ENCODE data around the gene CA10. TPM values are rescaled to one million over a fixed set of nuclear protein-coding genes. Genes with fewer than 3 reads are reported as not detected.

CA10 gene
- total RNA-seq, 1 experiment from 2014 or later = 0.46 TPM

GRCh38 chr17:52181782-52182181 is 23.3 kb upstream of the CA10 start:
- H3K36me3 Mint-ChIP-seq (ENCODE audit: insufficient read depth in 1 of 3, low read depth in 3 of 3) = peaks cover 0 to 14% (median 0%) of the 10 kb centered on the region in 3 experiments; a peak in 2 of 7 replicates
- no peak overlapping the region for H2BK15ac ChIP-seq (ENCODE audit: low read depth, low read length)
- no peak overlapping the region for H4K8ac ChIP-seq (replicated peaks; ENCODE audit: insufficient read length, low read depth, low read length)
- no peak overlapping the region for H3K27ac Mint-ChIP-seq
- WGBS (ENCODE audit: extremely low coverage, insufficient read length, low lambda C conversion rate) = no CpG with 5 or more reads among the region's 3 CpGs
- H3T11ph ChIP-seq (ENCODE audit: low read length) = no peak overlapping the region
- H3K18ac ChIP-seq (ENCODE audit: insufficient read length, low read depth, low read length) = no peak overlapping the region
- H4K20me1 ChIP-seq (ENCODE audit: control insufficient read depth, insufficient read depth, insufficient read length) = no peaks in the 10 kb centered on the region
- H2BK120ac ChIP-seq (ENCODE audit: low read depth, low read length, poor library complexity, severe bottlenecking) = no peak overlapping the region
- H3K27me3 Mint-ChIP-seq (ENCODE audit: low read depth) = no peaks in the 10 kb centered on the region
- H3K4me3 Mint-ChIP-seq = no peak overlapping the region
- no peak overlapping the region for H2BK12ac ChIP-seq (ENCODE audit: insufficient read length, low read depth, low read length)
- H3K4me1 Mint-ChIP-seq = peaks cover 12 to 23% of the 10 kb centered on the region in 2 experiments
- no peak overlapping the region for H2AK5ac ChIP-seq (ENCODE audit: insufficient read length, low read length)
- H3K4me2 ChIP-seq (ENCODE audit: insufficient read depth, insufficient read length, low read length) = no peak overlapping the region
- H3K56ac ChIP-seq (ENCODE audit: insufficient read length, low read depth, low read length) = no peak overlapping the region
- H3K9ac ChIP-seq (ENCODE audit: extremely low read depth, insufficient read length, low read length) = no peak overlapping the region
- H2BK20ac ChIP-seq (ENCODE audit: low read depth, low read length, poor library complexity, severe bottlenecking) = no peak overlapping the region
- H3K4ac ChIP-seq (ENCODE audit: low read depth, low read length) = no peak overlapping the region
- H3K27me3 ChIP-seq (ENCODE audit: insufficient read depth, low read length) = no peaks in the 10 kb centered on the region
- no peak overlapping the region for H4K5ac ChIP-seq (ENCODE audit: insufficient read length, low read depth, low read length)
- H3K4me1 ChIP-seq (ENCODE audit: insufficient read depth, low read length) = peaks cover 3% of the 10 kb centered on the region; the same call in 1 of the 2 replicates
- no peak overlapping the region for H2BK5ac ChIP-seq (ENCODE audit: insufficient read length, low read length)
- H3K9me3 ChIP-seq (ENCODE audit: control insufficient read depth, low read depth, low read length) = no peaks in the 10 kb centered on the region
- H2AFZ ChIP-seq (ENCODE audit: low read length) = no peak overlapping the region
- no peak overlapping the region for H3K14ac ChIP-seq (ENCODE audit: insufficient read depth, low read length)
- H4K91ac ChIP-seq (ENCODE audit: insufficient read length, low read depth, low read length) = no peak overlapping the region
- TF ChIP-seq CTCF (conservative IDR thresholded peaks at IDR 0.05) = no peak
- no peaks in the 10 kb centered on the region for H3K23me2 ChIP-seq (ENCODE audit: insufficient read length, low read depth, low read length, poor library complexity, severe bottlenecking)
- DNase-seq = no peak
- no peak overlapping the region for H3K23ac ChIP-seq (ENCODE audit: insufficient read length, low read depth, low read length)
- no peaks in the 10 kb centered on the region for H3K79me2 ChIP-seq (ENCODE audit: insufficient read depth, low read length)
- peaks cover 13 to 15% of the 10 kb centered on the region in 2 experiments for H3K9me3 Mint-ChIP-seq
- no peaks in the 10 kb centered on the region for H3K79me1 ChIP-seq (ENCODE audit: insufficient read depth, low read depth, low read length, poor library complexity, severe bottlenecking)
- no peak overlapping the region for H3K27ac ChIP-seq (ENCODE audit: insufficient read length, low read depth, low read length)

Measured in H9 (cell line).